Vagina (tissue), 2 donors: ENCODE results near the gene COL25A1.

ENCODE experiments used
- POLR2A ChIP-seq, 2 donors: fragments of 450-650 bp; IDR thresholded peaks; one replicate each; pipeline ENCODE4 v1.6.1; 2017; ENCODE audit warnings: antibody characterized with exemption in 2 of 2, mild to moderate bottlenecking in 2 of 2, moderate library complexity in 2 of 2
- POLR2AphosphoS5 ChIP-seq, 2 donors: sonication (generic); formaldehyde crosslinking; IDR thresholded peaks; one replicate each; pipeline ENCODE4 v1.9.0; 2017; ENCODE audit warnings: antibody characterized with exemption in 2 of 2, mild to moderate bottlenecking in 2 of 2, low read depth in 1 of 2; ENCODE audit not compliant: insufficient read depth in 1 of 2
- TF ChIP-seq, protein P1 (sequence below), 3 experiments: fragments of 450-650 bp in 2 of 3; fragments of 200-600 bp in 1 of 3; sonication (generic) in 1 of 3; IDR thresholded peaks; one replicate each; pipeline ENCODE4 v1.5.1; 2017 to 2019; ENCODE audit warnings: antibody characterized with exemption in 3 of 3, mild to moderate bottlenecking in 2 of 3, moderate library complexity in 2 of 3

DNA sequence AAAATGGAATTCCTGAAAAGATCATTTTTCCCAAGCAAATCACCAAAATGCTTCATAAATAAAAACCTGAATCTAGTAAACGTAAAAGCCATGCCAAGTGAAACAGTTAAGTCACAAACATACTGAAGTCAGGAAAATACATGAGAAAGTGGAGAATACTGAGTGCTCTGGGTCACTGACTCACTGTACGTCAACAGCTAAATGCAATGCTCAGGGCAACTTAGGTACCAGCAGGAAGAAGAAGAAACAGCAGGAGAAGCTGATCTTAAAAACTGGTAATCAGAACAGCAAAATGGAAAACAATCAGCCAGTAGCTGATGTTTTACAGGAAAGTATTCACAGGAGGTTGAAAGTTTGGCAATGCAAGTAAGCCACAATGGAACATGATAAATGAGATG lies 287.0 kb downstream of the COL25A1 start:
- TF ChIP-seq, protein P1, sequence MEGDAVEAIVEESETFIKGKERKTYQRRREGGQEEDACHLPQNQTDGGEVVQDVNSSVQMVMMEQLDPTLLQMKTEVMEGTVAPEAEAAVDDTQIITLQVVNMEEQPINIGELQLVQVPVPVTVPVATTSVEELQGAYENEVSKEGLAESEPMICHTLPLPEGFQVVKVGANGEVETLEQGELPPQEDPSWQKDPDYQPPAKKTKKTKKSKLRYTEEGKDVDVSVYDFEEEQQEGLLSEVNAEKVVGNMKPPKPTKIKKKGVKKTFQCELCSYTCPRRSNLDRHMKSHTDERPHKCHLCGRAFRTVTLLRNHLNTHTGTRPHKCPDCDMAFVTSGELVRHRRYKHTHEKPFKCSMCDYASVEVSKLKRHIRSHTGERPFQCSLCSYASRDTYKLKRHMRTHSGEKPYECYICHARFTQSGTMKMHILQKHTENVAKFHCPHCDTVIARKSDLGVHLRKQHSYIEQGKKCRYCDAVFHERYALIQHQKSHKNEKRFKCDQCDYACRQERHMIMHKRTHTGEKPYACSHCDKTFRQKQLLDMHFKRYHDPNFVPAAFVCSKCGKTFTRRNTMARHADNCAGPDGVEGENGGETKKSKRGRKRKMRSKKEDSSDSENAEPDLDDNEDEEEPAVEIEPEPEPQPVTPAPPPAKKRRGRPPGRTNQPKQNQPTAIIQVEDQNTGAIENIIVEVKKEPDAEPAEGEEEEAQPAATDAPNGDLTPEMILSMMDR (IDR thresholded peaks at IDR 0.05): no peak
- no peak for TF ChIP-seq POLR2A (IDR thresholded peaks at IDR 0.05)
- TF ChIP-seq POLR2AphosphoS5 (IDR thresholded peaks at IDR 0.05; ENCODE audit: insufficient read depth in 1 of 2, low read depth in 1 of 2): no peak
